Measurements from ENCODE around the gene P4HTM. TPM values are rescaled to one million over a fixed set of nuclear protein-coding genes. Genes with fewer than 3 reads are reported as not detected.

P4HTM gene
- total RNA-seq, 1 experiment from 2014 or later = 49.1 TPM

GRCh38 chr3:48982016-48982415 lies 8.0 kb upstream of the P4HTM start:
- Histone ChIP-seq H3K9me3 (ENCODE audit: insufficient read depth, low read depth) (no peaks in the 10 kb centered on the region), H3K79me2 (ENCODE audit: low read depth) (no peaks in the 10 kb centered on the region), H2AFZ (no peak overlapping the region), H3K4me2 (no peak overlapping the region), H3K27ac (no peak overlapping the region), H3K27me3 (ENCODE audit: insufficient read depth, low read depth) (no peaks in the 10 kb centered on the region), H3K4me1 (replicated peaks; ENCODE audit: insufficient read depth) (no peaks in the 10 kb centered on the region), H3K9me2 (ENCODE audit: insufficient read depth) (no peaks in the 10 kb centered on the region), H4K20me1 (ENCODE audit: insufficient read depth) (no peaks in the 10 kb centered on the region), H3K36me3 (ENCODE audit: low read depth) (0 out of 2 replicates have a peak, but pooled peaks cover 3% of the 10 kb centered on the region), H3K4me3 (no peak overlapping the region), H3F3A (ENCODE audit: insufficient read depth, low read depth) (peaks cover 14% of the 10 kb centered on the region; the same call in 1 of the 2 replicates)
- intact Hi-C loops (cut with micrococcal nuclease; ENCODE audit: unreplicated experiment) = no loop called here
- ChIA-PET POLR2A (ENCODE audit: unreplicated experiment) (interaction anchor here (0.7 kb wide), 1 partner anchor 40 kb away, joined by 9 read pairs; the partner anchor contains the start of gene NDUFAF3), CTCF (no interaction called here)
- DNase-seq = no peak
- no TSS peak for BruUV-seq (replicated peaks)
- no peak for TF ChIP-seq CTCF (conservative IDR thresholded peaks at IDR 0.05)
- no peak for TF ChIP-seq EZH2 (IDR thresholded peaks at IDR 0.05; ENCODE audit: low read depth)

GRCh38 chr3:48982686-48983085 lies 7.4 kb upstream of the P4HTM start:
- no peak overlapping the region for H3K4me3 ChIP-seq
- H3K4me2 ChIP-seq = no peak overlapping the region
- no peaks in the 10 kb centered on the region for H4K20me1 ChIP-seq (ENCODE audit: insufficient read depth)
- H3F3A ChIP-seq (ENCODE audit: insufficient read depth, low read depth) = peaks cover 13% of the 10 kb centered on the region; the same call in 1 of the 2 replicates
- intact Hi-C loops (cut with micrococcal nuclease; ENCODE audit: unreplicated experiment) = no loop called here
- H3K9me3 ChIP-seq (ENCODE audit: insufficient read depth, low read depth) = no peaks in the 10 kb centered on the region
- no peaks in the 10 kb centered on the region for H3K79me2 ChIP-seq (ENCODE audit: low read depth)
- H3K36me3 ChIP-seq (ENCODE audit: low read depth) = 0 out of 2 replicates have a peak, but pooled peaks cover 3% of the 10 kb centered on the region
- no peak for DNase-seq
- no peaks in the 10 kb centered on the region for H3K9me2 ChIP-seq (ENCODE audit: insufficient read depth)
- BruUV-seq (replicated peaks) = no TSS peak
- TF ChIP-seq EZH2 (IDR thresholded peaks at IDR 0.05; ENCODE audit: low read depth) (no peak), CTCF (conservative IDR thresholded peaks at IDR 0.05) (no peak)
- H3K27me3 ChIP-seq (ENCODE audit: insufficient read depth, low read depth) = no peaks in the 10 kb centered on the region
- no peak overlapping the region for H3K27ac ChIP-seq
- ChIA-PET POLR2A (ENCODE audit: unreplicated experiment) (interaction anchor here (0.6 to 0.7 kb wide), 2 partner anchors 40 to 317 kb away, joined by 9 to 19 read pairs; partner anchors contain the start of gene NDUFAF3), CTCF (no interaction called here)
- H3K4me1 ChIP-seq (replicated peaks; ENCODE audit: insufficient read depth) = no peaks in the 10 kb centered on the region
- H2AFZ ChIP-seq = no peak overlapping the region

GRCh38 chr3:48983096-48983495 lies 6.9 kb upstream of the P4HTM start:
- no TSS peak for BruUV-seq (replicated peaks)
- Histone ChIP-seq H3K79me2 (ENCODE audit: low read depth) (no peaks in the 10 kb centered on the region), H4K20me1 (ENCODE audit: insufficient read depth) (no peaks in the 10 kb centered on the region), H3K4me1 (replicated peaks; ENCODE audit: insufficient read depth) (no peaks in the 10 kb centered on the region), H3K4me3 (no peak overlapping the region), H3F3A (ENCODE audit: insufficient read depth, low read depth) (peaks cover 16% of the 10 kb centered on the region; the same call in 1 of the 2 replicates), H2AFZ (no peak overlapping the region), H3K27ac (no peak overlapping the region), H3K9me2 (ENCODE audit: insufficient read depth) (no peaks in the 10 kb centered on the region), H3K9me3 (ENCODE audit: insufficient read depth, low read depth) (no peaks in the 10 kb centered on the region), H3K4me2 (no peak overlapping the region), H3K36me3 (ENCODE audit: low read depth) (0 out of 2 replicates have a peak, but pooled peaks cover 3% of the 10 kb centered on the region), H3K27me3 (ENCODE audit: insufficient read depth, low read depth) (no peaks in the 10 kb centered on the region)
- TF ChIP-seq EZH2 (IDR thresholded peaks at IDR 0.05; ENCODE audit: low read depth) (no peak), CTCF (conservative IDR thresholded peaks at IDR 0.05) (no peak)
- POLR2A ChIA-PET (ENCODE audit: unreplicated experiment) = interaction anchor here (0.6 kb wide), 1 partner anchor 318 kb away, joined by 19 read pairs; no protein-coding TSS in a partner anchor
- intact Hi-C loops (cut with micrococcal nuclease; ENCODE audit: unreplicated experiment) = no loop called here
- DNase-seq = no peak
- CTCF ChIA-PET = no interaction called here
